Common myeloid progenitor, CD34-positive (primary cell): ENCODE data around the gene FOXO1.

Experiments
- CTCF ChIA-PET: fragments of 350-600 bp; sonication (Branson Sonifier 250); formaldehyde crosslinking; loops from one replicate; lab custom pipeline; 2021; ENCODE audit warnings: antibody characterized with exemption; lab: Charles Lee
- POLR2A ChIA-PET: fragments of 350-600 bp; sonication (Branson Sonifier 250); formaldehyde crosslinking; loops from one replicate; lab custom pipeline; 2021; ENCODE audit warnings: antibody characterized with exemption; lab: Charles Lee
- DNase-seq, 3 donors: peaks; one replicate each; pipeline versions ENCODE4 v3.0.0 to v3.0.0-alpha.2; 2013
- H3K27ac ChIP-seq, 2 experiments: 1 replicate in 1 of 2; 2 replicates in 1 of 2; pipeline ENCODE4 v1.7.0; 2013; ENCODE audit warnings: inconsistent platforms in 2 of 2, low read length in 2 of 2, mild to moderate bottlenecking in 2 of 2, low read depth in 1 of 2, moderate library complexity in 1 of 2; ENCODE audit not compliant: severe bottlenecking in 2 of 2, insufficient read depth in 1 of 2, poor library complexity in 1 of 2
- H3K27me3 ChIP-seq, 5 experiments: replicated peaks in 2 of 5; 1 replicate in 3 of 5; 2 replicates in 2 of 5; pipeline versions ENCODE4 v1.6.1 to v1.7.0; 2013; ENCODE audit warnings: low read length in 4 of 5, mild to moderate bottlenecking in 2 of 5, moderate library complexity in 2 of 5, inconsistent platforms in 1 of 5; ENCODE audit not compliant: insufficient read depth in 5 of 5, control insufficient read depth in 4 of 5
- H3K36me3 ChIP-seq, 4 experiments: 1 replicate in 2 of 4; 2 replicates in 2 of 4; pipeline versions ENCODE4 v1.6.1 to v1.7.0; 2013; ENCODE audit warnings: low read length in 3 of 4, control low read depth in 1 of 4, mild to moderate bottlenecking in 1 of 4; ENCODE audit not compliant: control insufficient read depth in 4 of 4, insufficient read depth in 4 of 4
- H3K4me1 ChIP-seq, 4 experiments: 1 replicate in 3 of 4; 2 replicates in 1 of 4; pipeline versions ENCODE4 v1.6.1 to v1.7.1; 2013; ENCODE audit warnings: low read length in 3 of 4, mild to moderate bottlenecking in 3 of 4, control low read depth in 1 of 4, inconsistent platforms in 1 of 4, moderate library complexity in 1 of 4; ENCODE audit not compliant: control insufficient read depth in 4 of 4, insufficient read depth in 4 of 4; ENCODE audit errors: control extremely low read depth in 1 of 4
- H3K4me3 ChIP-seq, 7 experiments: 1 replicate in 4 of 7; 2 replicates in 3 of 7; pipeline versions ENCODE4 v1.5.1 to v1.7.0; 2013; ENCODE audit warnings: mild to moderate bottlenecking in 7 of 7, low read length in 6 of 7, moderate library complexity in 6 of 7, inconsistent platforms in 2 of 7, low read depth in 2 of 7, control low read depth in 1 of 7; ENCODE audit not compliant: insufficient read depth in 4 of 7, control insufficient read depth in 1 of 7; ENCODE audit errors: extremely low read depth in 1 of 7
- H3K9me3 ChIP-seq, 5 experiments: 1 replicate in 4 of 5; 2 replicates in 1 of 5; pipeline versions ENCODE4 v1.6.1 to v1.7.1; 2013; ENCODE audit warnings: low read length in 4 of 5, mild to moderate bottlenecking in 2 of 5, inconsistent platforms in 1 of 5, low read depth in 1 of 5, moderate library complexity in 1 of 5; ENCODE audit not compliant: control insufficient read depth in 4 of 5, insufficient read depth in 2 of 5; ENCODE audit errors: control extremely low read depth in 1 of 5
- WGBS: methylation state at CpG from one replicate; pipeline ENCODE4 v1.1.5; 2013; ENCODE audit not compliant: insufficient coverage; 5-methylcytosine and 5-hydroxymethylcytosine counted together

Gene FOXO1

DNA sequence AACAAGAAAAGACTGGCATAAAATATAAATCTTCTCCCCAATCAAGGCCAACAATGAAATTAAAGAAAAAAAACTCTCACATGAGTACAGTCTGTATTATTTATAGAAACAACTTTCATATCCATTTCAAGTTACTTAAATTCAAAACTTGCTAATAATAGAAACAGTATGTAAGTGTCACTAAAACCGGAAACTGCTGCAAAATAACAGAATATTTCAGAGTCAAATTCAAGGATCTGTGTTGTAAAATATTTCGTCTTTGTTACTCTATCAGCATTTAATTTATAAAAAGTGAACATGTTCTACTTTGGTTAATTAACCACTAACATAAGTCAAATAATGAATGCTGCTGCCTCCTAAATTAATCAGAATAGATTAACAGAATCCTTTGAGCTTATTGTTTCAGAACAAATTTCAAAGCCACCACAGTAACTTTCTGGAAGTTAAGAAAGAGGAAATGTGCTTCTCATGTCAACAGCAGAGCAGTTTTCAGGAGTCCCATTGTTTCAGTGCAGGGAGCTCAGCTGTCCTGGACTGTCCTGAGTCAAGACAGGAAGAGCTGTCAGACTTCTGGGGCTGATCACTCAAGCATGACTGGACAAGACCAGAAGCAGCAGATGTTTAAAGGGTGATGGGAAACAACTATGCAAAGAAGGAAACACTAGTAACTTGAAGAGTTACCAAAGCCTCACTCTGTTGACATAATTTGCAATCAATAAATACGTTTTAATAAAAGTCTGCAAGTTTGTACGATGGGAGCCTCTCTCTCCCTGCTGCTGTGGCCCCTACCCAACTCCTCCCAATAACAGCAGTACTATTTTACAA is 76.9 kb downstream of the FOXO1 start:
- ChIA-PET POLR2A (no interaction called here), CTCF (no interaction called here)
- Histone ChIP-seq H3K36me3 (no peaks in the 10 kb centered on the region), H3K9me3 (no peaks in the 10 kb centered on the region), H3K4me1 (peaks cover 44 to 63% (median 49%) of the 10 kb centered on the region in 4 experiments), H3K27ac (peak overlapping the region; percentile 36 to 79), H3K27me3 (no peaks in the 10 kb centered on the region), H3K4me3 (peak overlapping the region in 5 of 7 experiments; percentile 12 to 47 (median 30))
- peak in 2 of 3 donors; percentile 69 to 81 for DNase-seq
- 0% methylated on average over 1 of the region's 4 CpGs for WGBS

- H3K27me3 ChIP-seq = no peaks in the 10 kb centered on the region
- WGBS = no CpG with 5 or more reads among the region's 2 CpGs
- H3K9me3 ChIP-seq = peaks cover 2 to 10% (median 4%) of the 10 kb centered on the region in 5 experiments
- no peak for DNase-seq
- no peak overlapping the region for H3K27ac ChIP-seq
- ChIA-PET POLR2A (no interaction called here), CTCF (no interaction called here)
- peaks cover 44 to 63% (median 49%) of the 10 kb centered on the region in 4 experiments for H3K4me1 ChIP-seq
- peak overlapping the region in 1 of 7 experiments; percentile 38 for H3K4me3 ChIP-seq
- no peaks in the 10 kb centered on the region for H3K36me3 ChIP-seq
These were observed 78.3 kb downstream of the FOXO1 start for GRCh38 chr13:40588101-40588500.

GRCh38 chr13:40586886-40587565 is 79.4 kb downstream of the FOXO1 start:
- no peaks in the 10 kb centered on the region for H3K27me3 ChIP-seq
- peaks cover 44 to 63% (median 49%) of the 10 kb centered on the region in 4 experiments for H3K4me1 ChIP-seq
- CTCF ChIA-PET = no interaction called here

DNA sequence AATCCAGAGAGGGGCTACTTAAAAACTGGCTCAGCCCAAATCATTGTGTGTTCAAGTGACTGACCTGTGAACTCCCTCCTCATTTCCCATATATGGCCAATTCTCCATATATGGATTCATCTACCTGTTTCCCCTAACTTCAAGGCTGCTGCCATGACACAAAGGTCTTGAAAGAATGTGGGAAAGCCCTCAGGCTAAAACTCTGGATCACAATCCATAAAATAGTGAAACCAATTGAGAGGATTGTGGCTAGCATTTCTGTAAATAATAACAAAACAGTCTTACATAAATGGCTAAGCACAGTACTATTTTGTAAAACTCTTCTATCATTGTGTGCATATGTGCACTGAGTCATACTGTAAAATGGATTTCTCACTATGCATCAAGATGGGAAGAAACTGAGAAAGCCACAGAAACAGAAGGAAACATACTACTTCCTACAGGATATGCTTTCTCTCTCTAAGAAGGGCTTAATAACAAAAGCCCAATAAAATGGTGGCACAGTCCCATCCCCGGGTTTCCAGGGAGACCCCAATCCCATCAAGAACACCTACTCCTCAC is 80.5 kb downstream of the FOXO1 start:
- 0% methylated on average over 1 of the region's 1 CpG for WGBS
- Histone ChIP-seq H3K36me3 (no peaks in the 10 kb centered on the region), H3K27ac (no peak overlapping the region), H3K9me3 (peaks cover 5 to 19% (median 6%) of the 10 kb centered on the region in 5 experiments), H3K4me3 (peak overlapping the region in 1 of 7 experiments; percentile 34), H3K27me3 (no peaks in the 10 kb centered on the region), H3K4me1 (peaks cover 43 to 63% (median 47%) of the 10 kb centered on the region in 4 experiments)
- POLR2A ChIA-PET = no interaction called here
- peak in 2 of 3 donors; percentile 48 to 66 for DNase-seq
- CTCF ChIA-PET = no interaction called here

More at GRCh38 chr13:40586886-40587565, 79.4 kb downstream of the FOXO1 start:
- H3K4me3 ChIP-seq = peak overlapping the region in 2 of 7 experiments; percentile 11 to 24
- H3K9me3 ChIP-seq = peaks cover 5 to 19% (median 6%) of the 10 kb centered on the region in 5 experiments
- no peaks in the 10 kb centered on the region for H3K36me3 ChIP-seq
- no peak overlapping the region for H3K27ac ChIP-seq
- POLR2A ChIA-PET = interaction anchor here (0.6 kb wide), 1 partner anchor 440 kb away, joined by 4 read pairs; no protein-coding TSS in a partner anchor
- peak; percentile 44 to 76 (median 57) for DNase-seq
- 0% methylated on average over 1 of the region's 5 CpGs for WGBS

DNA sequence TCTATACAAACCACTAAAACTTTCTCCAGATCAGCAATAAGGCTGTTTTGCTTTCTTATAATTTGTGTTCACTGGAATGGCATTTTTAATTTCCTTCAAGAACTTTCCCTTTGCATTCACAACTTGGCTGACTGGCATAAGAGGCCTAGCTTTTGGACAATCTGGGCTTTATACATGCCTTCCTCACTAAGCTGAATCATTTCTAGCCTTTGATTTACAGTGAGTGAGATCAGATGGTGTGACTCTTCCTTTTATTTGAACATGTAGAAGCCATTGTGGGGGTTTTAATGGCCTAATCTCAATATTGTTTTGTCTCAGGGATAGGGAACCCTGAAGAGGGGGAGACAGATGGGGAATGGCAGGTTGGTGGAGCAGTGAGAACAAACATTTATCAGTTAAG is 82.7 kb downstream of the FOXO1 start:
- Histone ChIP-seq H3K4me3 (no peak overlapping the region), H3K27ac (no peak overlapping the region), H3K36me3 (no peaks in the 10 kb centered on the region), H3K4me1 (peaks cover 22 to 49% (median 33%) of the 10 kb centered on the region in 4 experiments), H3K9me3 (peaks cover 5 to 19% (median 6%) of the 10 kb centered on the region in 5 experiments), H3K27me3 (no peaks in the 10 kb centered on the region)
- ChIA-PET POLR2A (no interaction called here), CTCF (interaction anchor here (1.5 to 3.0 kb wide), 2 partner anchors 13 to 17 kb away, joined by 3 to 6 read pairs; no protein-coding TSS in a partner anchor)
- no peak for DNase-seq

- Histone ChIP-seq H3K9me3 (peaks cover 5 to 19% (median 6%) of the 10 kb centered on the region in 5 experiments), H3K27me3 (no peaks in the 10 kb centered on the region), H3K36me3 (no peaks in the 10 kb centered on the region), H3K27ac (no peak overlapping the region), H3K4me3 (no peak overlapping the region), H3K4me1 (peaks cover 18 to 40% (median 24%) of the 10 kb centered on the region in 4 experiments)
- ChIA-PET POLR2A (no interaction called here), CTCF (interaction anchor here (1.2 to 3.0 kb wide), 3 partner anchors 12 to 86 kb away, joined by 3 to 6 read pairs (median 3); no protein-coding TSS in a partner anchor)
- DNase-seq = no peak
- 80% methylated on average over 2 of the region's 2 CpGs for WGBS
These were observed 83.9 kb downstream of the FOXO1 start for GRCh38 chr13:40582531-40582930.
